Right renal cortex interstitium (tissue), 3 donors: ENCODE data around the gene MAEA. TPM values are rescaled to one million over a fixed set of nuclear protein-coding genes. Genes with fewer than 3 reads are reported as not detected.

Source experiments
- polyA plus RNA-seq, 3 donors: library from polyadenylated mRNA; unstranded; fragments of 120-200 nt; gene quantifications; one replicate each; pipeline ENCODE4 v1.2.1, GENCODE V29; 2013; ENCODE audit not compliant: insufficient read length in 3 of 3

MAEA gene
- polyA plus RNA-seq, 3 donors: 58.5 to 58.6 (median 58.6) TPM

Other genes starting within 250 kb of the MAEA start
- 10 to 100 TPM; 11.3 to 14.9 (median 11.5) TPM for gene RNF212, start 176.3 kb upstream of the MAEA start, polyA plus RNA-seq
- gene SPON2, start 117.3 kb upstream of the MAEA start, polyA plus RNA-seq: 1 to 10 TPM; 5.8 to 8.1 (median 6.9) TPM
- gene CTBP1, start 40.8 kb upstream of the MAEA start, polyA plus RNA-seq: 100 to 1,000 TPM in 2 of 3 donors, 10 to 100 TPM in 1; 98.0 to 118 (median 107) TPM
- gene UVSSA, start 57.3 kb downstream of the MAEA start, polyA plus RNA-seq: 1 to 10 TPM; 5.5 to 6.5 (median 6.0) TPM
- not detected for gene NKX1-1, start 116.6 kb downstream of the MAEA start, polyA plus RNA-seq